Left renal pelvis (tissue), 4 donors: Measurements from ENCODE around the gene ACOT8. TPM values are rescaled to one million over a fixed set of nuclear protein-coding genes. Genes with fewer than 3 reads are reported as not detected.
"Not testable (repeated sequence)": the region's sequence is repeated elsewhere in the genome, so short reads cannot be mapped to it uniquely, and the experiment has no call there.

Experiments used
- DNase-seq, 4 donors: peaks; one replicate each; pipeline ENCODE4 v3.0.0-alpha.2; 2013; ENCODE audit warnings: low read depth in 4 of 4, low spot score in 3 of 4
- polyA plus RNA-seq, 4 donors: library from polyadenylated mRNA; unstranded; fragments of 120-200 nt; gene quantifications; one replicate each; pipeline ENCODE4 v1.2.1, GENCODE V29; 2013; ENCODE audit not compliant: insufficient read length in 4 of 4

Gene ACOT8
- polyA plus RNA-seq: 10 to 100 TPM; 16.9 to 31.3 (median 22.8) TPM

DNA sequence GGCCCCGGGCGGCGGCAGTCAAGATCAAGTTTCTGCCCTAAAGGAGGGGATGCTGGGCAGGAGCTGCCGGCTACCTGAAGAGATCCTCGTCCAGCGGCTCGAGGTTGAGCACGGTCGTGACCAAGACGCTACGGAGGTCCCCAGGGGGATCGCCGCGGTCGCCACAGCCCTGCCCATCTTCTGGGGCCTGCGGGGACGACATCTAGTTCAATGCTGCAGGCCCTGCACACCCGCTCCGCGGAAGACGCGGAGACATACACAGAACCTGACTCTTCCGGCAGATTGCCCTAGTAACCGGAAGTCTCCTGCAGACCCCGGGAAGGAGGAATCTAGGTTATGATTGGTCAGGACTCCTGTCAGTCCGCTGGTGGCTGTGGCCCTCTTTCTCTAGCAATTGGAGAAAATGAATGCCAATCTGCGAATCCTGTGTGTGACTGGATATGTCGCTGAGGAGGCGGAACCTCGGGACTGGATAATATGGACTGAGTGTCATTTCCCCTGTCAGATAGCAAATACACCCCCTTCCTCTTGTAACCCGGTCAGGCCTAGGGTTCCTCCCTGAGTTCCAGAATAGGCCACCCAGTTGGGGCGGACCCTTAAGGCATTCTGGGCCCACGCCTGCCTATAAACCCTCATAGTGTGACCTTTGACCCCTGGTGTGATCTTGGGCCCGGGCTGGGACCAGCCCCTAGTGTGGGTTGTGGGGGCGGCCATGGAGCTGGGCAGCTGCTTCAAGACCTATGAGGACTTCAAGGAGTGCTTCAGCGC is at the start of gene ACOT8, which contains the start of gene ZSWIM3:
TSS of gene ACOT8 (minus strand) at position 279 of the 768 bp plus-strand sequence. CDS start at position 202, 77 bp downstream.
TSS of gene ZSWIM3 (plus strand) at position 501 of the 768 bp plus-strand sequence. CDS start at position 713, 212 bp downstream.
- peak; percentile 100 for DNase-seq

DNA sequence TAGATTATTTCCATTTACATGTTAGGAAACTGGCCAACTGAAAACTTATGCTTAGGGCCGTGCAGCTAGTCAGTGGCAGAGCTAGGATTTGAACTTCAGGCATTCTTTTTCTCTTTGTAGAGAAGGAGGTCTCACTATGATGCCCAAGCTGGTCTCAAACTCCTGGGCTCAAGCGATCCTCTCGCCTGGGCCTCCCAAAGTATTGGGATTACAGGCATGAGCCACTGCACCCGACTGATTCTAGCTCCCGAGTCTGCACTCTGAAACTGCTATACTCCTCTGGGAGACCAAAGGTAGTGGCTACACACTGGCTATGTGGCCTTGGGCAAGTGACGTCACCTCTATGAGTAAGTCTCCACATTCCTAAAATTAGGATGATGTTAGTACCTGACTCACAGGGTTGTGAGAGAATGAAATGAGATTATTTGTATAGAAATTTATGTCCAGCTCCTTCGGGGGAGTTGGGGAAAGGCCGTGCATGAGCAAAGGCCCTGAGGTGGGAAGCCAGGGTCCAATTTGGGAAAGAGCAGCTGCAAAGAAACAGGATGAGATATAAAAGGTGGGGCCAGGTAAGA is 48.4 kb upstream of the ACOT8 start:
- no peak for DNase-seq

GRCh38 chr20:45904583-45905504 is 47.7 kb upstream of the ACOT8 start:
- DNase-seq: no peak

DNA sequence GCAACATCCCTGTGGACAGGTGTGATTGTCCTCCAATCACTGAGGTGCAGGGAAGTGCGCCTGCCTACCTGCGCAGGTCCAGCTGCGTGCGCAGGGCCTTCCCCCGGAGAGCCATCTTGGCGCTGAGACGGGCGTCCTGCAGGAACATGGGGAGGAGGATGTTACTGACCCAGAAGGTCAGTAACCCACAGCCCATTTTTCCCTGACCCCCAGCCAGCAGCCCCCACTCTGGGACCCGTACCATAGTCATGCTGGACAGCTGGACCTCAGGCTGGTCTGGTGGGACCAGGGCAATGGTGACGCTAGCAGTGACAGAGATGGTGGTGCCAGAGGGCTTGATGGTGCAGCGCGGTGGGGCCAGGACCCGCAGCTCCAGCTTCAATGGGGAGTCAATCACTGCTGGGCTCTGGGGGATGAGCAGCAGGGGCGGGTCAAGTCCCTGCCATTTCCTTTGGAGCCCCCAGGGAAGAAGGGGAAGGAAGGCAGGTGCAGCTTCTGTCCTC is 45.1 kb upstream of the ACOT8 start:
- DNase-seq: no peak

- not testable (repeated sequence) for DNase-seq
Observed at GRCh38 chr20:45901332-45901731, 44.1 kb upstream of the ACOT8 start.

DNA sequence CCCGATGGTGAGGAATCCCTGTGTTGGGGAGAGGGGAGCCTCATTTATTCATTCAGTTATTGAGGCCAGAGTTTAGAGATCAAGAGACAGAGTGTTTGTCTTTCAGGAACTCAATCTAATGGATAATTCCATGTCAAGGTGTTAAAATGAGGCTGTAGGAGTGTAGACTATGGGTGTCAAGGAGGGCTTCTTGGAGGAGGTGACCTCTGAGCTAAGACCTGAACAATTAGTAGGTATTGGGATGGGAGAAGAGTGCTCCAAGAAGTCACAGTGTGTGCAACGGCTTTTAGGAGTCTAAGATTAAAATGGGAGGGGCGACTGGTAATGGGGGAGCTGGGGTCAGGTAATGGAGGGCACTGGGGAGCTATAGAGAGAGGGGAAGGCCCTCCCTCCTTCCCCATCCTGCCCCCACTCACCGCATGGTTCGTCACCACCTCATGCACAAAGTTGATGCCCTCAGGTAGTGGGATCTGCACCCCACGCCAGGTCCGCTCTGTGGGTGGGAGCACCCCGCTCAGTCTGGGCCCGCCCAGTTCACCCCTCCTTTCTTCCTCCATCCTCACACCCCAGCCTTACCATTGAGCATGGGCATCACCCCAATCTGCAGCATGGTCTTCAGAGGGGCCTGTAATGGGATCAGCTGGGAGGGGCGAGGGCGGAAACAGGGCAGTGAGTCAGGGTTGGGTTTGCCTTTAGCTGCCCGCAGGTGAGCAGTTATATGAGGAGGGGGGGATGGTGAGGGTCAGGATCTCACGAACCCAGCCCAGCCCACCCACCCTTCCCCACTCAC is 42.0 kb upstream of the ACOT8 start:
- no peak for DNase-seq

GRCh38 chr20:45898285-45898684 is 41.1 kb upstream of the ACOT8 start:
- no peak for DNase-seq

GRCh38 chr20:45897692-45898091 is 40.5 kb upstream of the ACOT8 start:
- no peak for DNase-seq

GRCh38 chr20:45897289-45897688 is 40.1 kb upstream of the ACOT8 start:
- DNase-seq: no peak

DNA sequence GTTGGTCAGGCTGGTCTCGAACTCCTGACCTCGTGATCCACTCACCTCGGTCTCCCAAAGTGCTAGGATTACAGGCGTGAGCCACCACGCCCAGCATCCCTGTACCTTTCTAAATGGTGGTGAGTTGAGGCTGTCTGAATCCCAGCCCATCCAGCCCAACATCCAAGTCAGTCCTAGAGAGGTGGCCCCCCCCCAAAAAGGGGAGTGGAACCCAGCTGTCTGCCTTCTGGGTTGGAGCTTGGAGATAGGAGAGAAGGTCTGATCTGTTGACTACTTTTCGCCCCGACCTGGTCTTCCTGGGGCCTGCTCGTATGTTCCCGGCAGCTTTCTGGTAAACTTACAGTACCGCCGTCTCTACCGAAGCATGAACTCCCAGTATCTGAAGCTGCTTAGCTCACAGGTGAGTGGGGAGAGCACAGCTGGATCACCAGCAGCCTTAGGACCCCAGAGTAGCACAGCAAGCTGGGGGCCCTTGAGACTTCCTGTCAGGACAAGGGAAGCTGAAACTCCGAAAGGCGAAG is 39.5 kb upstream of the ACOT8 start:
- no peak for DNase-seq

- no peak for DNase-seq
Observed at GRCh38 chr20:45894797-45895196, 37.6 kb upstream of the ACOT8 start.

- DNase-seq: no peak
Observed at GRCh38 chr20:45893831-45894230, 36.6 kb upstream of the ACOT8 start.

GRCh38 chr20:45892828-45893500 is 35.8 kb upstream of the ACOT8 start:
- no peak for DNase-seq

- DNase-seq: no peak
Observed at GRCh38 chr20:45892049-45892825, 35.0 kb upstream of the ACOT8 start.

DNA sequence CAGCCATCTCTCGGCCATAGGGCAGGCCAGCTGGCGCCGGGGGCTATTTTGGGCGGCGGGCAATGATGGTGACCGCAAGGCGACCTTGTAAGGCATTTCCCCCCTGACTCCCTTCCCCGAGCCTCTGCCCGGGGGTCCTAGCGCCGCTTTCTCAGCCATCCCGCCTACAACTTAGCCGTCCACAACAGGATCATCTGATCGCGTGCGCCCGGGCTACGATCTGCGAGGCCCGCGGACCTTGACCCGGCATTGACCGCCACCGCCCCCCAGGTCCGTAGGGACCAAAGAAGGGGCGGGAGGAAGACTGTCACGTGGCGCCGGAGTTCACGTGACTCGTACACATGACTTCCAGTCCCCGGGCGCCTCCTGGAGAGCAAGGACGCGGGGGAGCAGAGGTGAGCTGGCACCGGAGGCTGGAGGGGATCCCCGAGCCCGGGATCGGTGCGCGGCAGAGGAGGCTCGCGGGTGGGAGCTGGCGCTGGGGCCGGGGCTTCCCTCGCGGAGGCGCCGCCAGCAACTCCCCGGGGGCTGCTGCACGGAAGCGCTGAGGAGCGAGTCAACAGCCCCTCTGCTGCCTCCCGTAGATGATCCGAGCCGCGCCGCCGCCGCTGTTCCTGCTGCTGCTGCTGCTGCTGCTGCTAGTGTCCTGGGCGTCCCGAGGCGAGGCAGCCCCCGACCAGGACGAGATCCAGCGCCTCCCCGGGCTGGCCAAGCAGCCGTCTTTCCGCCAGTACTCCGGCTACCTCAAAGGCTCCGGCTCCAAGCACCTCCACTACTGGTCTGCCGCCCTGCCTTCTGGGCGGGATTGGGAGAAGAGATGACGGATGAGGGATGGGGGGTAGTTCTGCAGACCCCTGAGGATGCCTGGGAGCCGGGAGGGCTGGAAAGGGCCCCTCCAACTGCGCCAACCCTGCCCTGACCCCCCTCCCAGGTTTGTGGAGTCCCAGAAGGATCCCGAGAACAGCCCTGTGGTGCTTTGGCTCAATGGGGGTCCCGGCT is 34.1 kb upstream of the ACOT8 start, which contains the start of the genes CTSA and NEURL2:
TSS of gene CTSA (plus strand) at position 351 of the 999 bp plus-strand sequence. CDS start at position 585, 234 bp downstream.
TSS of gene NEURL2 (minus strand) at position 224 of the 999 bp plus-strand sequence. CDS start at position 7, 217 bp downstream.
- peak; percentile 80 to 88 (median 84) for DNase-seq

GRCh38 chr20:45890077-45890984 is 33.1 kb upstream of the ACOT8 start:
- peak in 3 of 4 donors; percentile 61 to 72 (median 66) for DNase-seq
